ENCODE results near the gene PLD6.
"Not testable (repeated sequence)": the region's sequence is repeated elsewhere in the genome, so short reads cannot be mapped to it uniquely, and the experiment has no call there.

PLD6 gene

DNA sequence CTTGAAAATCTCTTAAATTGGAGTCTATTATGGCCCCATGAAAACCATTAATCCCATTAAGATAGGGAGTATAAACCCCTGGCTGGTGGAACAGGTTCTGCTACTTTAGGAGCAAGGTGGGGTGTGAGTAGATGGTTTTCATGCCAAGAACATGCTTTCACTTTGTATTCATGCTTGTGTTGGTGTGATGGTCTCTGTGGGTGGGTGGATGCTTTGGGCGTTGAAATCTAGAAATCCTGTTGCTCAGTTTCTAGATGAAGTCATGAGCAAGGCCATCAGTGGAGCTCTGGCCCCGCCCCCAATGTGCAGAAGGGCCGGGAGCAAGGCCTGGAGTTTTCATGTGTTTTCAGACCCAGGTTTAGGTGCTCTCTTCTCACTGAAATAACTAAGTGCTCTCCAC, 20.1 kb downstream of the PLD6 start:
- TF ChIP-seq, protein P1, sequence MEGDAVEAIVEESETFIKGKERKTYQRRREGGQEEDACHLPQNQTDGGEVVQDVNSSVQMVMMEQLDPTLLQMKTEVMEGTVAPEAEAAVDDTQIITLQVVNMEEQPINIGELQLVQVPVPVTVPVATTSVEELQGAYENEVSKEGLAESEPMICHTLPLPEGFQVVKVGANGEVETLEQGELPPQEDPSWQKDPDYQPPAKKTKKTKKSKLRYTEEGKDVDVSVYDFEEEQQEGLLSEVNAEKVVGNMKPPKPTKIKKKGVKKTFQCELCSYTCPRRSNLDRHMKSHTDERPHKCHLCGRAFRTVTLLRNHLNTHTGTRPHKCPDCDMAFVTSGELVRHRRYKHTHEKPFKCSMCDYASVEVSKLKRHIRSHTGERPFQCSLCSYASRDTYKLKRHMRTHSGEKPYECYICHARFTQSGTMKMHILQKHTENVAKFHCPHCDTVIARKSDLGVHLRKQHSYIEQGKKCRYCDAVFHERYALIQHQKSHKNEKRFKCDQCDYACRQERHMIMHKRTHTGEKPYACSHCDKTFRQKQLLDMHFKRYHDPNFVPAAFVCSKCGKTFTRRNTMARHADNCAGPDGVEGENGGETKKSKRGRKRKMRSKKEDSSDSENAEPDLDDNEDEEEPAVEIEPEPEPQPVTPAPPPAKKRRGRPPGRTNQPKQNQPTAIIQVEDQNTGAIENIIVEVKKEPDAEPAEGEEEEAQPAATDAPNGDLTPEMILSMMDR (conservative IDR thresholded peaks at IDR 0.05; ENCODE audit: control insufficient read depth, insufficient read depth, low read depth, low read length), result no peak
- no peak for DNase-seq (ENCODE audit: low read depth)
- H3K4me3 ChIP-seq (ENCODE audit: control insufficient read depth, low read depth, low read length), result no peak overlapping the region

DNA sequence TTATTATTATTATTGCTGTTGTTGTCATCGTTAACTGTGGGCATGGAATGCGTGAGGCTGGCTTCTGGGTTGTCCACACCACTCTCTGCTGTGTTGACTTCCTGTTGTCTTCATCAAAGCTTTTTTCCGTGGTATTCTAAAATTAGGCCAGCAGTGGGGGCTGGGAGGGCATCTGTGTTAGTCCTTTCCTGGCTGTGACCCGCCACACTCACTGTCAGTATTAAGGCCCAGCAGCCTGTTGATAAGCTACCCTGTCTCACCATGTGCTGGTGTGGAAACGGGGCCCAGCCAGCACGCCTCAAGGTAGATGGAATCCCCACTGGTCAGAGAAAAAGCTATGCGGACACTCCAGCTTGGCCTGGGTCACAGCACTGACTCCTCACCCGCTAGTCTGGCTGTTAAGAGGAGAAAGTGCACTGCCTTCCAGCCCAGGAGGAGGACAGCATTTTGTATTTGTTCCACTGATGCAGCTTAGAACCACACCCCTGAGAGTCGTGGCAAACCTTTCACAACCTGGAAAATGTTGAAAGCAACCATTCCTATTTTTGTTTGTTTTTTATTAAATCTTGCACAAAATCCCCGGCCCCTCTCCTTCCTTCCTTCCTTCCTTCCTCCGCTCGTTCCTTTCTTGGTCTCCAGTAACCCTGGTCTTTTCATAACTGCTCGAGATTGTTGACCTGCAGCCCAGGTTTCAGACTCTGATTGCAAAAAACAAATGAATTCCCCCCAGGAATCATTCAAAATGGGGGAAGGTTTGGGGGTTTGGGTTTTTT, 21.0 kb downstream of the PLD6 start:
- not testable (repeated sequence) for H3K4me3 ChIP-seq (ENCODE audit: control insufficient read depth, low read depth, low read length); DNase-seq (ENCODE audit: low read depth)

DNA sequence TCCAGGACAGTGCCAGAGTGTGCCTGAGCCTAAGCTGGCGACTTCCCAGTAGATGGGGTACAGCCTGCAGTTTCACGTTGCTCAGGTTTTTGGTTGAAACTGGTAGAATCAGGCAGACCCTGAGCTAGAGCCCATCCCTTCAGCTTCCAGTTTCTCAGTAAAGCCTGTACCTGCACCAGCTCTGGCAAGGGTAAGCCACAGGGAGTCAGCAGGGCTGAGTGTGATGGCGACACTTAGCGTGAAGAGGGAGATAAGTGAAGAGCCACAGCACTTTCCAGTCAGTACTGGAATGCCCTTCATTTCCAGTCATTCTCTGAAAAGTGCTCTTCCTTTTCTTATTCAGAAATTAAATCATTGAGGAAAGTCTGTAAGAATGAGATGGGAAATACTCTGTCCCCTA, 22.4 kb downstream of the PLD6 start:
- TF ChIP-seq, protein P1 (conservative IDR thresholded peaks at IDR 0.05; ENCODE audit: control insufficient read depth, insufficient read depth, low read depth, low read length), result no peak
- no peak overlapping the region for H3K4me3 ChIP-seq (ENCODE audit: control insufficient read depth, low read depth, low read length)
- no peak for DNase-seq (ENCODE audit: low read depth)

DNA sequence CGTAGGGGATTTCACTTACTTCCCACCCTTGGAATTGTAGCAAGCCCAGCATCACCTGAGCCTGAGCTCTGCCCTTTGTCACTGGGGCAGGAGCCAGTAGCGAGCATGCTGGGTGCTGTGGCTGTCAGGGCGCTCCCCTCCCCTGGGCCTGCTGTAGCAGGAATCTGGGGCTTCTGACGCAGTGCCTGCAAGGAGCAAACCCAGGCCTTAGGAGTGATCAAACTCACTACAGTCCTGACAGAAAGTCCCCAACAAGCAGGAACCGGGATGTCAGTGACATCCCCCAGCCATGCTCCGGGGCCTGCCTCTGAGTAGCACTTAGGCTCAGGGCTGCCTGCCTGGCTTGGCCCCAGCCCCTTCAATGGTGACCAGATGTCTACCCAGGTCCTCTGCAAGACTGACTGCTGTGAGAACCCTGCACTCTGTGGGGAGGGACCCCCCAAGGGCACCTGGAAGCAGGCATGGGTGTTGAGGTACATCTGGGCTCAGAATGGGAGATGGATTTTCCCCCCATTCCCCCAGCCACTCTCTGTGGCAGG, 23.5 kb downstream of the PLD6 start:
- TF ChIP-seq, protein P1 (conservative IDR thresholded peaks at IDR 0.05; ENCODE audit: control insufficient read depth, insufficient read depth, low read depth, low read length), result no peak
- no peak for DNase-seq (ENCODE audit: low read depth)
- H3K4me3 ChIP-seq (ENCODE audit: control insufficient read depth, low read depth, low read length), result no peak overlapping the region

DNA sequence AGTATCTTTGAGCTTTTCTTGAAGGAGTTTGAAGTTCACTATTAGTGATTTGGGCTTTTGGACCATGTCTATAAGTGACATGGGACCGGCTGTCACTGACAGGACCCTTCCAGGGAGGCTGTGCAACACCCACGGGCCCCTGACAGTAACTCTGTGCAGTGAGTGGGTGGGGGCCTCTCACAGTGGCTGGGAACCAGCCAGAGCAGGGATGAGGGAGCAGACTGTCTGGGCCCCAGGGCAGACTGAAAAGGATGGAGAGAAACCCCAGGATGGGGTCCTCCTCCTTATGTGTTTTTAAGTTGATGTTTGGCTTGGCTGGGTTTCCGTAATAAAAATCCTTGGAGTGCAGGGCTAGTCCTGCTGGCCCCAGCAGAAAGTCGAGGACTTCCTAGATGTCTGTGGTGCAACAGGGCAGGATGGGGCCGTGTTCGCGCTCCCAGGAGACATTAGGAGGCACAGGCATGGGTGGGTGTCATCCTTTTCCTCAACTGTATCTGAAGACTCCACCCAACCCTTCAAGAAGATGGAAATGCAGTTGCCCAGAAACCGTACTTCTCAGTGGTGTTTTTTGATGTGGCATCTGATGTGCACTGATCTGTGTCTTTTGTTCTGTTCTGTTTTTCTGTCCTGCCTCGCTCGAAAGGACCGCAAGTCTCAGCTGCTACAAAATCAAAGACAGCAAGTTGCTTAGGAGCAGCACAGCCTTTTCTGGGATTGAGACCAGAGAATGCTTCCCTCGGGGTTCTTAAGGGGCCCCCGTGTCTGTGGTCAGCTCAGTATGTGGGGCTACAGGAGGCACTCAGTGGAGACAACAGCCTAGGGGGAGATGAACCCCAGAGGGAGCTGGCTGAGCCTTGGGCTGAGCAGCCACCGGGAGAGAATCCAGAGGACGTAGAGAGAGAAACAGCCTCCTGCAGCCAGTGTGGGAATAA, 24.2 kb downstream of the PLD6 start:
- no peak for DNase-seq (ENCODE audit: low read depth)
- H3K4me3 ChIP-seq (ENCODE audit: control insufficient read depth, low read depth, low read length), result no peak overlapping the region
- TF ChIP-seq, protein P1 (conservative IDR thresholded peaks at IDR 0.05; ENCODE audit: control insufficient read depth, insufficient read depth, low read depth, low read length), result no peak

DNA sequence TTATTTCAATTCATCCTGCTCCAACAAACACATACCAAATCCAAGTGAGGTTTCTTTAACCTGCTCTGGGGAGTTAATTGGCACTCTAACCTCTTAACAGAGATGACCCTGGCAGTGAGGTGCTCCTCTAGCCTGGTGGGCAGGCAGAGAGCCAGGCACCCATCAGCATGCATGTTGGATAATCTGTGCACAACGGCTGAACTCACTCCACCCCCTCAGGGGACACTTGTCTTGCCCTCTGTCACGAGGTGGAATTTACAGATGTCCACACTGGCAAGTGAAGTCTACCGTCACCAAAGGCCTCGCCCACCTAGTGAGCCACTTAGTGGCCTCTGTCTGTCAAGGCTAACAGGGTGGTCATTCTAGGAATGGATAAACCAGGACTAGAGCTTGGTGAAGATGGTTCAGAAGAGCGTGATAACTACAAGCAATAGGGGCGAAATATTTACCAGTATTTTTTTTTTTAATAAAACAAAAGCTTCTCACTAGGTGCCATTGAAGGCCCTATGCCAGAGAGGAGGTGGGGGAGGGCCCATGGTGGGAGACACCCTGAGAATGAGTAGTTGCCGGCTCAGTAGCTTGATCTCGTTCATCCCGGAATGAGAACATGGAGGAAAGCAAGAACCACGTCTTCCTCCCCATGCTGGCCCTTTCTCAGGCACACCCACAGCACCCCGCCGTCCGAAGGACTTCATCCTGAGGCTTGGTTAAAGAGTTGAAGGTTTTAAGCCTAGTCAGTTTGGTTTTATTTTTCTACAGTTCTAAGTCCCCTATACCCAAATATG, 25.2 kb downstream of the PLD6 start:
- no peak overlapping the region for H3K4me3 ChIP-seq (ENCODE audit: control insufficient read depth, low read depth, low read length)
- TF ChIP-seq, protein P1 (conservative IDR thresholded peaks at IDR 0.05; ENCODE audit: control insufficient read depth, insufficient read depth, low read depth, low read length), result no peak
- DNase-seq (ENCODE audit: low read depth), result no peak

Data from fibroblast of mammary gland (primary cell).